Thyroid gland (tissue), 4 donors: ENCODE results near the gene COL21A1.

Source experiments
- CTCF ChIP-seq, 6 experiments: fragments of 200-600 bp in 3 of 6; fragments of 450-650 bp in 3 of 6; sonication (generic) in 3 of 6; IDR thresholded peaks; one replicate each; pipeline ENCODE4 v1.5.1; 2016 to 2019; ENCODE audit warnings: antibody characterized with exemption in 6 of 6, mild to moderate bottlenecking in 2 of 6, inconsistent platforms in 1 of 6, moderate library complexity in 1 of 6
- POLR2A ChIP-seq, 2 donors: fragments of 450-650 bp; IDR thresholded peaks; one replicate each; pipeline ENCODE4 v1.6.1; 2017; ENCODE audit warnings: antibody characterized with exemption in 2 of 2, mild to moderate bottlenecking in 2 of 2, moderate library complexity in 1 of 2

DNA sequence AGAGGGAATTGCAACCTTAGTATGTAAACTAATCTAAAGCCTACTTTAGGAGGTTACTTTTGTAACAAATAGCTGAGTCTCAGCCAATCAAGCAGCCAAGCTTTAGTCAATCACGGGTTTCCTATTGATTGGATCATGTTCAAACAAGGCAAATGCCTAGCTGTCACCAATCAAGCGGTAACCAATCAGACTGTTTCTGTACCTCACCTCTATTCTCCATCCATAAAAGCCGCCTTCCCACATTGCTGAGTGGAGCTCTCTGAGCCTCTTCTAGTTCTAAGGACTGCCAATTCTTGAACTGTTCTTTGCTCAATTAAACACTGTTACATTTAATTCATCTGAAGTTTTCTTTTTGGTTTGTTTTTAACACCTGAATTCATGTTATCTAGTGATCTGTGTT lies 223.6 kb downstream of the COL21A1 start:
- TF ChIP-seq POLR2A (IDR thresholded peaks at IDR 0.05): no peak
- no peak for TF ChIP-seq CTCF (IDR thresholded peaks at IDR 0.05)
